ENCODE data around the gene OR6K6.

Gene OR6K6

GRCh38 chr1:158800526-158800925 is 46.0 kb downstream of the OR6K6 start:
- in situ Hi-C loops (cut with MboI; ENCODE audit: low sequenced_read_pairs): no loop called here

- in situ Hi-C loops (cut with MboI; ENCODE audit: low sequenced_read_pairs): no loop called here
These were observed 46.9 kb downstream of the OR6K6 start for GRCh38 chr1:158801396-158801795.

- in situ Hi-C loops (cut with MboI; ENCODE audit: low sequenced_read_pairs): no loop called here
These were observed 49.2 kb downstream of the OR6K6 start for GRCh38 chr1:158803678-158804077.
